ENCODE data around the gene SPATC1L. TPM values are rescaled to one million over a fixed set of nuclear protein-coding genes. Genes with fewer than 3 reads are reported as not detected.
A peak's percentile ranks its signal among the peaks of the same experiment; 100 is the strongest.

Gene SPATC1L
- polyA plus RNA-seq, 3 donors: 3.3 to 6.7 (median 5.8) TPM

DNA sequence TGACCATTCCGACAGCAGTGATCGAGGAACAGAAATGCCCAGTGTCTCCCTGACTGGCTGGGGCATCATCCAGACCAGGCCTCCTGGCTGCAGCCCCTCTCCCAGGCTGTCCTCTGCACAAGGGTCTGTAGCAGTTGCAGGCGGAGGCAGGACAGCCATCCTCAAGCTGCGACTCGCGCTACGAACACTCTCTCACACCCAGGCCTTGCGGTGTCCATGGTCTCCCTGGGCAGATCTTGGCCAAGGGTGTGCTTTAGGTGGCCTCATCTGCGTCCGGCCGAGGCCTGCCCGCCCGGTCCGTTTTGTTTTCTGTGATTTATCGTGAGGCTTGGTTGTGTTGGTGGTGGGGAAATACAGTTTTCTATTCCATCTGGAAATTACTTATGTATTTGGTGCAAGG lies 44.6 kb downstream of the SPATC1L start:
- peaks cover 0 to 8% of the 10 kb centered on the region in 2 donors for H3K9me3 ChIP-seq (replicated peaks in 1 of 2; ENCODE audit: control insufficient read depth in 1 of 2, insufficient read depth in 1 of 2, low read length in 2 of 2)
- peaks cover 7% of the 10 kb centered on the region for H3K4me1 Mint-ChIP-seq
- H3K36me3 ChIP-seq (replicated peaks in 1 of 2; ENCODE audit: control insufficient read depth in 1 of 2, insufficient read depth in 2 of 2, low read length in 2 of 2): no peaks in the 10 kb centered on the region
- no peak overlapping the region for H2AFZ ChIP-seq (ENCODE audit: insufficient read depth, low read depth, low read length, poor library complexity, severe bottlenecking)
- no peak overlapping the region for H3K4me2 ChIP-seq (replicated peaks; ENCODE audit: extremely low read depth, low read length, poor library complexity, severe bottlenecking)
- H3K4me1 ChIP-seq (ENCODE audit: control insufficient read depth in 1 of 2, insufficient read depth in 2 of 2, low read length in 2 of 2): peaks cover 3 to 4% of the 10 kb centered on the region in 2 donors
- H3K27me3 ChIP-seq (ENCODE audit: control insufficient read depth in 2 of 2, insufficient read depth in 2 of 2, low read length in 2 of 2): no peaks in the 10 kb centered on the region
- no peak overlapping the region for H3K4me3 ChIP-seq (replicated peaks in 1 of 3; ENCODE audit: low read depth in 2 of 3, low read length in 3 of 3)
- H3K27ac Mint-ChIP-seq: peak overlapping the region in 1 of 7 donors; percentile 33
- no peak overlapping the region for H3K9ac ChIP-seq (ENCODE audit: insufficient read depth, low read length, poor library complexity, severe bottlenecking)
- peaks cover 0 to 9% (median 5%) of the 10 kb centered on the region in 3 donors for H3K27me3 Mint-ChIP-seq (ENCODE audit: low read depth in 3 of 3)
- no peak for DNase-seq
- H4K20me1 ChIP-seq (ENCODE audit: insufficient read depth, low read length): no peaks in the 10 kb centered on the region
- 98% methylated on average over 8 of the region's 15 CpGs for WGBS (ENCODE audit: insufficient coverage)
- intact Hi-C loops (cut with micrococcal nuclease): no loop called here
- H3K9me3 Mint-ChIP-seq: peaks cover 0 to 8% (median 4%) of the 10 kb centered on the region in 7 donors
- TF ChIP-seq, protein P1, sequence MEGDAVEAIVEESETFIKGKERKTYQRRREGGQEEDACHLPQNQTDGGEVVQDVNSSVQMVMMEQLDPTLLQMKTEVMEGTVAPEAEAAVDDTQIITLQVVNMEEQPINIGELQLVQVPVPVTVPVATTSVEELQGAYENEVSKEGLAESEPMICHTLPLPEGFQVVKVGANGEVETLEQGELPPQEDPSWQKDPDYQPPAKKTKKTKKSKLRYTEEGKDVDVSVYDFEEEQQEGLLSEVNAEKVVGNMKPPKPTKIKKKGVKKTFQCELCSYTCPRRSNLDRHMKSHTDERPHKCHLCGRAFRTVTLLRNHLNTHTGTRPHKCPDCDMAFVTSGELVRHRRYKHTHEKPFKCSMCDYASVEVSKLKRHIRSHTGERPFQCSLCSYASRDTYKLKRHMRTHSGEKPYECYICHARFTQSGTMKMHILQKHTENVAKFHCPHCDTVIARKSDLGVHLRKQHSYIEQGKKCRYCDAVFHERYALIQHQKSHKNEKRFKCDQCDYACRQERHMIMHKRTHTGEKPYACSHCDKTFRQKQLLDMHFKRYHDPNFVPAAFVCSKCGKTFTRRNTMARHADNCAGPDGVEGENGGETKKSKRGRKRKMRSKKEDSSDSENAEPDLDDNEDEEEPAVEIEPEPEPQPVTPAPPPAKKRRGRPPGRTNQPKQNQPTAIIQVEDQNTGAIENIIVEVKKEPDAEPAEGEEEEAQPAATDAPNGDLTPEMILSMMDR (IDR thresholded peaks at IDR 0.05): no peak
- H3K4me3 Mint-ChIP-seq: no peak overlapping the region
- no peaks in the 10 kb centered on the region for H3K79me2 ChIP-seq (ENCODE audit: insufficient read depth, low read length)
- no peaks in the 10 kb centered on the region for H3K36me3 Mint-ChIP-seq
- no peak overlapping the region for H3K27ac ChIP-seq (ENCODE audit: low read depth in 1 of 2, low read length in 2 of 2)

DNA sequence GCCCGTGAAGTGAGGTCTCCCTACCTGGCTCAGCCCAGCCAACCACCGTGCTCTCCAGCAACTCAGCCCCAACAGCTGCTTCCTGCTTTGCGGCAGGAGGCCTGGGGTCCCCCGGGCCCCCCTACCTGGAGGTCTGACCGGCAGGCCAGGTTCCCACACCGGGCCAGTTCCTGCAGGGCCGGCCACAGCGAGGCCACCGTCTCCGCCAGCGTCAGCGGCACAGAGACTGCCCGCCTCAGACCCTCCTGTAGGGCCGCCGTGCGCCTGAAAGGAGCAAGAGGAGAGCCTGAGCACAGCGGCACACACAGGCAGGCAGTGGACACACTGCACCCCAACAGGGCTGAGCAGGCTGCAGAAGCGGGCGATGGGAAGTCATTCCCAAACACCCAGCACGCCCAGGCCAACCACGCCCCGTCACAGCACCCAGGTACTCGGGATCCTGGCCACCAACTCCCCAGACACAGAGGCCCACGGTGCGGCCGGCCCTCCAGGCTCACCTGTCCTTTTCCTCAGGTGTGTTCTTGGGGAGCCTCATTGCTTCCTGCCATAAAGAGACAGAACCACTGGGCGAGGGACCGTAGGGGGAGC lies 45.8 kb downstream of the SPATC1L start:
- H3K4me3 Mint-ChIP-seq: no peak overlapping the region
- H3K9me3 Mint-ChIP-seq: peaks cover 0 to 8% (median 4%) of the 10 kb centered on the region in 7 donors
- Histone ChIP-seq H4K20me1 (ENCODE audit: insufficient read depth, low read length) (no peaks in the 10 kb centered on the region), H3K27me3 (ENCODE audit: control insufficient read depth in 2 of 2, insufficient read depth in 2 of 2, low read length in 2 of 2) (no peaks in the 10 kb centered on the region), H3K79me2 (ENCODE audit: insufficient read depth, low read length) (no peaks in the 10 kb centered on the region), H3K4me1 (ENCODE audit: control insufficient read depth in 1 of 2, insufficient read depth in 2 of 2, low read length in 2 of 2) (no peaks in the 10 kb centered on the region), H2AFZ (ENCODE audit: insufficient read depth, low read depth, low read length, poor library complexity, severe bottlenecking) (no peak overlapping the region), H3K4me2 (replicated peaks; ENCODE audit: extremely low read depth, low read length, poor library complexity, severe bottlenecking) (no peak overlapping the region), H3K4me3 (replicated peaks in 1 of 3; ENCODE audit: low read depth in 2 of 3, low read length in 3 of 3) (no peak overlapping the region), H3K9me3 (replicated peaks in 1 of 2; ENCODE audit: control insufficient read depth in 1 of 2, insufficient read depth in 1 of 2, low read length in 2 of 2) (peaks cover 0 to 8% of the 10 kb centered on the region in 2 donors), H3K9ac (ENCODE audit: insufficient read depth, low read length, poor library complexity, severe bottlenecking) (no peak overlapping the region), H3K27ac (ENCODE audit: low read depth in 1 of 2, low read length in 2 of 2) (no peak overlapping the region), H3K36me3 (replicated peaks in 1 of 2; ENCODE audit: control insufficient read depth in 1 of 2, insufficient read depth in 2 of 2, low read length in 2 of 2) (no peaks in the 10 kb centered on the region)
- DNase-seq: no peak
- peaks cover under 1% of the 10 kb centered on the region for H3K4me1 Mint-ChIP-seq
- H3K27me3 Mint-ChIP-seq (ENCODE audit: low read depth in 3 of 3): peaks cover 0 to 7% (median 7%) of the 10 kb centered on the region in 3 donors
- 70% methylated on average over 27 of the region's 28 CpGs for WGBS (ENCODE audit: insufficient coverage)
- H3K36me3 Mint-ChIP-seq: no peaks in the 10 kb centered on the region
- TF ChIP-seq, protein P1 (IDR thresholded peaks at IDR 0.05): no peak
- H3K27ac Mint-ChIP-seq: no peak overlapping the region
- intact Hi-C loops (cut with micrococcal nuclease): no loop called here

Data from CD14-positive monocyte (primary cell).